HepG2 (cell line): ENCODE results near the gene PGC. TPM values are rescaled to one million over a fixed set of nuclear protein-coding genes. Genes with fewer than 3 reads are reported as not detected.

Source experiments
- ARNTL ChIP-seq: sonication (generic); formaldehyde crosslinking; IDR thresholded peaks from 2 replicates; pipeline ENCODE4 v1.4.0; 2020; ENCODE audit warnings: mild to moderate bottlenecking, missing genetic modification reagents
- BCL3 ChIP-seq: sonication (generic); formaldehyde crosslinking; IDR thresholded peaks from 2 replicates; pipeline ENCODE4 v1.5.1; 2020; ENCODE audit warnings: mild to moderate bottlenecking, missing genetic modification reagents, moderate library complexity
- DMAP1 ChIP-seq: IDR thresholded peaks from 2 replicates; pipeline ENCODE4 v1.6.1; 2016
- IRF2 ChIP-seq: IDR thresholded peaks from 2 replicates; pipeline ENCODE4 v1.6.1; 2018; ENCODE audit warnings: missing genetic modification reagents, missing compliant biosample characterization
- KLF6 ChIP-seq: IDR thresholded peaks from 2 replicates; pipeline ENCODE4 v1.8.0; 2016; ENCODE audit warnings: missing biosample characterization, missing genetic modification reagents
- KMT2A ChIP-seq: sonication (generic); formaldehyde crosslinking; IDR thresholded peaks from 2 replicates; pipeline ENCODE4 v1.4.0; 2020; ENCODE audit warnings: missing genetic modification reagents
- MAX ChIP-seq: IDR thresholded peaks from 2 replicates; pipeline ENCODE4 v1.6.1; 2012; ENCODE audit warnings: inconsistent platforms
- MEIS2 ChIP-seq: sonication (generic); formaldehyde crosslinking; IDR thresholded peaks from 2 replicates; pipeline ENCODE4 v1.9.0; 2021; ENCODE audit warnings: mild to moderate bottlenecking, missing genetic modification reagents
- MIER3 ChIP-seq: IDR thresholded peaks from 2 replicates; pipeline ENCODE4 v1.6.1; 2016; ENCODE audit warnings: missing compliant biosample characterization, borderline replicate concordance
- NFIC ChIP-seq: IDR thresholded peaks from 2 replicates; pipeline ENCODE4 v1.6.1; 2012; ENCODE audit warnings: mild to moderate bottlenecking, low read length, inconsistent platforms
- POLR2A ChIP-seq, 2 experiments: IDR thresholded peaks; 2 replicates each; pipeline ENCODE4 v1.6.1; 2011; ENCODE audit warnings: low read depth in 2 of 2, low read length in 2 of 2, mild to moderate bottlenecking in 1 of 2, moderate library complexity in 1 of 2; ENCODE audit not compliant: insufficient read depth in 1 of 2
- POLR2G ChIP-seq: fragments of 200-400 bp; formaldehyde crosslinking; IDR thresholded peaks from 2 replicates; pipeline ENCODE4 v1.6.1; 2018; ENCODE audit warnings: mild to moderate bottlenecking, low read depth, low read length, moderate library complexity
- SAP130 ChIP-seq: IDR thresholded peaks from 2 replicates; pipeline ENCODE4 v1.6.1; 2016; ENCODE audit warnings: low read depth
- SKIL ChIP-seq: sonication (generic); formaldehyde crosslinking; IDR thresholded peaks from 2 replicates; pipeline ENCODE4 v1.8.0; 2022; ENCODE audit warnings: missing genetic modification reagents, mild to moderate bottlenecking, moderate library complexity, borderline replicate concordance
- SMARCE1 ChIP-seq: fragments of 450-650 bp; IDR thresholded peaks from 2 replicates; pipeline ENCODE4 v1.6.1; 2017; ENCODE audit warnings: borderline replicate concordance
- SNAPC2 ChIP-seq: sonication (generic); formaldehyde crosslinking; IDR thresholded peaks from 2 replicates; pipeline ENCODE4 v1.8.1; 2022; ENCODE audit warnings: mild to moderate bottlenecking, missing genetic modification reagents
- SRY ChIP-seq: sonication (generic); formaldehyde crosslinking; IDR thresholded peaks from 2 replicates; pipeline ENCODE4 v1.8.0; 2022; ENCODE audit warnings: mild to moderate bottlenecking, missing genetic modification reagents
- SYNCRIP ChIP-seq: fragments of 200-400 bp; formaldehyde crosslinking; IDR thresholded peaks from 2 replicates; pipeline ENCODE4 v1.6.1; 2018; ENCODE audit warnings: mild to moderate bottlenecking, low read depth, low read length; ENCODE audit not compliant: insufficient read depth
- ZFP1 ChIP-seq: IDR thresholded peaks from 2 replicates; pipeline ENCODE4 v1.6.1; 2016
- ZFP62 ChIP-seq: sonication (generic); formaldehyde crosslinking; IDR thresholded peaks from 2 replicates; pipeline ENCODE4 v1.4.0; 2020; ENCODE audit warnings: missing genetic modification reagents
- ZNF160 ChIP-seq: sonication (generic); formaldehyde crosslinking; IDR thresholded peaks from 2 replicates; pipeline ENCODE4 v1.8.0; 2022; ENCODE audit warnings: mild to moderate bottlenecking, inconsistent platforms, missing genetic modification reagents
- ZNF251 ChIP-seq: sonication (generic); formaldehyde crosslinking; IDR thresholded peaks from 2 replicates; pipeline ENCODE4 v1.9.0; 2021; ENCODE audit warnings: mild to moderate bottlenecking, missing genetic modification reagents
- ZNF337 ChIP-seq: sonication (generic); formaldehyde crosslinking; IDR thresholded peaks from 2 replicates; pipeline ENCODE4 v1.5.1; 2020; ENCODE audit warnings: missing genetic modification reagents, low read depth, mild to moderate bottlenecking, borderline replicate concordance
- ZNF431 ChIP-seq: sonication (generic); formaldehyde crosslinking; IDR thresholded peaks from 2 replicates; pipeline ENCODE4 v1.9.0; 2022; ENCODE audit warnings: missing genetic modification reagents, low read depth, mild to moderate bottlenecking, borderline replicate concordance
- ZNF451 ChIP-seq: sonication (generic); formaldehyde crosslinking; IDR thresholded peaks from 2 replicates; pipeline ENCODE4 v1.5.0; 2020; ENCODE audit warnings: mild to moderate bottlenecking, missing genetic modification reagents
- ZNF558 ChIP-seq: sonication (generic); formaldehyde crosslinking; IDR thresholded peaks from 2 replicates; pipeline ENCODE4 v1.9.0; 2022; ENCODE audit warnings: mild to moderate bottlenecking, missing genetic modification reagents, borderline replicate concordance
- ZNF567 ChIP-seq: sonication (generic); formaldehyde crosslinking; IDR thresholded peaks from 2 replicates; pipeline ENCODE4 v1.8.1; 2023; ENCODE audit warnings: mild to moderate bottlenecking, missing genetic modification reagents, borderline replicate concordance
- ZSCAN9 ChIP-seq: IDR thresholded peaks from 2 replicates; pipeline ENCODE4 v1.6.1; 2016; ENCODE audit warnings: borderline replicate concordance
- polyA plus RNA-seq, 8 experiments: library from polyadenylated mRNA; depleted of rRNA in 3 of 8; stranded (reverse) in 7 of 8; unstranded in 1 of 8; fragments of >200 nt; fragmentation: Illumina TruSeq in 4 of 8; extraction: Trizol in 4 of 8; gene quantifications; 2 replicates each; pipeline versions ENCODE4 v1.2.1 to v1.2.3, GENCODE V29; 2011 to 2016; ENCODE audit warnings: low read depth in 4 of 8, missing spikeins in 1 of 8, mixed read lengths in 1 of 8; ENCODE audit not compliant: insufficient read depth in 1 of 8
- total RNA-seq, 5 experiments: library from RNA; depleted of rRNA; stranded (reverse); fragments of >200 nt; fragmentation: Illumina TruSeq; extraction: Trizol; gene quantifications; 2 replicates each; pipeline ENCODE4 v1.2.3, GENCODE V29; 2016; ENCODE audit warnings: low read depth in 1 of 5
- TF ChIP-seq, protein P1 (sequence below): sonication (generic); formaldehyde crosslinking; IDR thresholded peaks from 2 replicates; pipeline ENCODE4 v1.5.0; 2020; ENCODE audit warnings: missing genetic modification reagents, mild to moderate bottlenecking, borderline replicate concordance

Gene PGC
- total and polyA plus RNA-seq, 2 of the 13 experiments (the other 11 are each of a cell fraction or from before 2014, with no cell fraction given) = 426 to 502 TPM

DNA sequence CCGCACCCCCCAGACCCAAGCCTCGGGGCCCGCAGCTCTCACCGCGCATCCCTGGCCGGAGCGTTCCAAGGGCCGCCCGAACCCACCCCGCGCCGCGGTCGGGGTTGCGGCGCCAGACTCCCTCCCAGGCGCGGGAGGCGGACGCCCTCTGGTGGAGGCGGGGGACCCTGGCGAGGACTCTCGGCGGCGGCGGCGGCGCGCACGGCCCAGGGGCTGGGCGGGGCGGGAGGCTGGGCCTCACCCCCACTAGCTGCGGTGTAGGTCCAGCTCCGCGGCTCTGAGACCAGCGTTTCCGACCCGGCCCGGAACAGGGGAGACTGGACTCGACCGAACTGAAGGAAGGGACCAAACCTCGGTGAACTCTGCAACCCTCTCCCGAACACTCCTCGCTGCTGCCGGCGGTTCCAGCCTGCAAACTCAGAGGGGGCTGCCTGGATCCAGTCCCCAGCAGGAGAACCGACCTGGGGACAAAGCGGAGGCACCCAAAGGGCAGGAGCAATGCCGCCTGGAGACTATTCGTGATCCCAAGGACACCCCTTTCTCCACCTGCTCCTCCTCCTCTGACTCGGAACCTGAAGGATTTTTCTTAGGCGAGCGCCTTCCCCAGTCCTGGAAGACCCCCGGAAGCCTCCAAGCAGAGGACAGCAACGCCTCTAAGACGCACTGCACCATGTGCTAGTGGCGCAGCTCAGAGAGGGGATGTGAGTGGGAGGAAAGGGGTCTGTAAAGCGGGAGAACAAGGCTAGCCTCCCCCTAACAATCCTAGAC is 39.4 kb upstream of the PGC start (continued):
- peak; percentile 43; the same call in 1 of the 2 replicates for TF ChIP-seq ZNF431 (CRISPR knock-in tag)
- peak; percentile 42; the same call in 1 of the 2 replicates for TF ChIP-seq BCL3
- TF ChIP-seq ZNF160 (CRISPR knock-in tag) = peak; percentile 33; the same call in 1 of the 2 replicates
- TF ChIP-seq ZNF251 (CRISPR knock-in tag) = no peak
- no peak; a peak in 1 of 4 replicates for TF ChIP-seq POLR2A (IDR thresholded peaks at IDR 0.05; ENCODE audit: insufficient read depth in 1 of 2, low read depth in 2 of 2, low read length in 2 of 2)
- 0 out of 2 replicates have a peak, but pooled peaks have one; percentile 46 for TF ChIP-seq KLF6 (CRISPR knock-in tag)
- TF ChIP-seq ZFP62 (CRISPR knock-in tag) = no peak
- TF ChIP-seq ZSCAN9 (CRISPR knock-in tag) = no peak
- TF ChIP-seq, protein P1, sequence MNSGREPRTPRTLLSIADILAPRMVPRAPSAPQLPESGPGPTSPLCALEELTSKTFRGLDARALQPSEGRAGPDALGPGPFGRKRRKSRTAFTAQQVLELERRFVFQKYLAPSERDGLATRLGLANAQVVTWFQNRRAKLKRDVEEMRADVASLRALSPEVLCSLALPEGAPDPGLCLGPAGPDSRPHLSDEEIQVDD = no peak
- TF ChIP-seq MAX = peak; percentile 54
- 0 out of 2 replicates have a peak, but pooled peaks have one; percentile 66 for TF ChIP-seq ZNF558 (CRISPR knock-in tag)
- peak; percentile 54; the same call in 1 of the 2 replicates for TF ChIP-seq KMT2A (CRISPR knock-in tag)
- peak; percentile 79 for TF ChIP-seq SAP130 (CRISPR knock-in tag)
- 0 out of 2 replicates have a peak, but pooled peaks have one; percentile 40 for TF ChIP-seq POLR2G
- no peak for TF ChIP-seq ZFP1 (CRISPR knock-in tag)
- TF ChIP-seq IRF2 = peak; percentile 72; the same call in 1 of the 2 replicates
- peak; percentile 57; the same call in 1 of the 2 replicates for TF ChIP-seq ZNF337 (CRISPR knock-in tag)
- TF ChIP-seq SMARCE1 = no peak
- no peak for TF ChIP-seq MIER3 (CRISPR knock-in tag)
- TF ChIP-seq ZNF567 (CRISPR knock-in tag) = 0 out of 2 replicates have a peak, but pooled peaks have one; percentile 21
- peak; percentile 83; the same call in 1 of the 2 replicates for TF ChIP-seq ZNF451 (CRISPR knock-in tag)
- TF ChIP-seq DMAP1 = no peak; the same call in 1 of the 2 replicates
- TF ChIP-seq SYNCRIP = no peak
- TF ChIP-seq NFIC = no peak
- no peak; the same call in 1 of the 2 replicates for TF ChIP-seq MEIS2
- peak; percentile 7; the same call in 1 of the 2 replicates for TF ChIP-seq SRY (CRISPR knock-in tag)
- no peak for TF ChIP-seq ARNTL
- TF ChIP-seq SKIL (CRISPR knock-in tag) = 0 out of 2 replicates have a peak, but pooled peaks have one; percentile 18
- 0 out of 2 replicates have a peak, but pooled peaks have one; percentile 18 for TF ChIP-seq SNAPC2
